NCI-H226 (cell line): Measurements from ENCODE around the gene UGDH.
A peak's percentile ranks its signal among the peaks of the same experiment; 100 is the strongest.
"Not testable (repeated sequence)": the region's sequence is repeated elsewhere in the genome, so short reads cannot be mapped to it uniquely, and the experiment has no call there.

ENCODE experiments used
- DNase-seq: peaks from one replicate; pipeline ENCODE4 v3.0.0-alpha.2; 2015

The UGDH gene

GRCh38 chr4:39494354-39494753 is 32.9 kb downstream of the UGDH start:
- DNase-seq = no peak

GRCh38 chr4:39490322-39490721 is 36.9 kb downstream of the UGDH start:
- DNase-seq = no peak

DNA sequence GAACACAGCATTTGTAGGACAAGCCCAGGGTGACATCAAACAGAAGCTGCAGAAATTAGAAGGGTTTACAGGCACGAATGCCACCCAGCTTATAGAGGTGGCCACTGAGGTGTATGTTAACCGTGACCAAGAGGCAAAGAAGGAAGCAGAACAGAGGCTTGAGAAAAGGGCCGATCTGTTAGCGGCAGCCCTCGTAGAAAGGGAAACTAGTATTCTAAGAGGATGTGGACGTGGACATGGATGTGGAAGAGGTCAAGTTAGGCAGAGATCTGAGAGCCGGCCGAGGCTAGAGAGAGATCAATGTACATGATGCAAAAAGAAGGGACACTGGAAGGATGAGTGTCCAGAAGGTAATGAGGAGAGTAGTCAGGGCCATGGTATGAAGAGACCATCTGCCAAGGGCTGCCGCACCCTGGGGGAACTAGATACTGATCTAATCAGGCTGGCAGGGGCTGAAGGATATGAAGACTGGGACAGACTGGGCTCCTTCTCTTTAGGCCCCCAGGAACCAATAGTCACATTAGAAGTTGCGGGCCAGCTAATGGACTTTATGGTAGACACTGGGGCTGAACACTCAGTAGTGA is 40.9 kb downstream of the UGDH start:
- DNase-seq = no peak

DNA sequence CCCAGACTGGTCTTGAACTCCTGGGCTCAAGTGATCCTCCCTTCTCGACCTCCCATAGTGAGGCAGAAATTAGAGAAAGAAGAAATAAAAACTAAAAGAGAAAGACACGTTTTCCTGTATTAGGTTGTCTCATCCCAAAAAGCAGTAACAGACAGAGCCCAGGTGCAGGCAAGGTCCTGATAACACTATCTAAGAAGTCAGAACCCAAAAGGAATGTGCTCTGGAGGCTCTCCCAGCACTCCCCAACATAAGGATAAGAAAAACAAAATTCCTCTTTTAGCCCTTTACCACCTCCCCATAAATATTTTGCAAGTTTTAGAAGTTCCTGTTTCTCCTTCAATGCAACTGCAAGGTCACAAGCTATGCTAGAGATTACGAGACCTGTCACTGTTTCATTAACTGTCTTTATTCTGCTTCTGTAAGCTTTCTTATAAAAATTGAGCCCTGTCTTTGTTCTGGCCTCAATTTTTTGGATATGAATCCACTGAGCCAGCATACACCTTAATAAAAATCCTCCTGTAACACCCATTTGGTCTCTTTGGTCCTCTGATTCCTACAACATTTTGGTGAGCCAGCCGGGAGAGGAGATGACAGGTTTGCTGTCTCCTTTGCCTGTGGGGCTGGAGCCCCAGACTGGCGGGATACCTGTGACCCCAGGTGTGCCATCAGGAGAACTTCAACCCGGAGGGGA is 42.5 kb downstream of the UGDH start:
- no peak for DNase-seq

- DNase-seq = no peak
Measured at GRCh38 chr4:39480902-39481695, 46.1 kb downstream of the UGDH start.

GRCh38 chr4:39480251-39480650 is 47.0 kb downstream of the UGDH start:
- no peak for DNase-seq

- no peak for DNase-seq
Measured at GRCh38 chr4:39476187-39476895, 50.9 kb downstream of the UGDH start.

GRCh38 chr4:39472396-39472795 is 54.8 kb downstream of the UGDH start:
- no peak for DNase-seq

- DNase-seq = no peak
Measured at GRCh38 chr4:39470402-39470801, 56.8 kb downstream of the UGDH start.

- peak; percentile 47 for DNase-seq
Measured at GRCh38 chr4:39469429-39470077, 57.7 kb downstream of the UGDH start.

DNA sequence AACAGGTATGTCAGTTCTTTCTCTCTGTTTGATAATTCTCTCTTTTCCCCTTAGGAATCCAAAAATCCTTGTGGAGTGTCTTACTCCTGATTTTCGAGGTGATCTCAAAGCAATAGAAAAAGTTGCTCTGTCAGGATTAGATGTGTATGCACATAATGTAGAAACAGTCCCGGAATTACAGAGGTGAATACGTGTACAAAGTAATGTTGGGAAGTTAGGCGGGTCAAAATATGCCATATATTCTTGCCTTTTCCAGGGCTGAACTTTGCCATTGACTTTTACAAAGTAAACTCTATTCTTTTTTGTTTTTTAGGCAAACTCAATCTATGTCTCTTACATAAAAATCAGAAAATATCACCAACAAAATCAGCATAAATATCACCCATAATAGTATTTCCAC is 59.8 kb downstream of the UGDH start:
- no peak for DNase-seq

DNA sequence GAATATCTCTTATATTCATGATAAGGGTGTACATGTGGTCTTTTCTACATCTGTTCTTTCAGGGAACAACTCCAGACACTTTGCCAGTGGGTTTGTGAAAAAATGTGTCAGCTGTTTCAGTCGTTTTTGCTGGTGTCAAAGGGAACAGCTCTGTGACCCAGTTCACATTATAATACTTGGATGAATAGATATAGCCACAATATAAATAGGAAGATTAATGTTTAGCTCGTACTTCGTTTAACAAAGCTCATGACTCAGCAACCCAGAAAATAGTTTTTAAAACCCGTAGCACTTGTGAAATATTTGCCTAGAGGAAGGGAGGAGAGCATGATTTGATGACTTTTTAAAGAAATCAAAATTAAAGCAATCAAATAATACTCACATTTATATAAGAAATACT is 60.5 kb downstream of the UGDH start:
- DNase-seq = no peak

- DNase-seq = peak; percentile 52
Measured at GRCh38 chr4:39464886-39465501, 62.2 kb downstream of the UGDH start.

DNA sequence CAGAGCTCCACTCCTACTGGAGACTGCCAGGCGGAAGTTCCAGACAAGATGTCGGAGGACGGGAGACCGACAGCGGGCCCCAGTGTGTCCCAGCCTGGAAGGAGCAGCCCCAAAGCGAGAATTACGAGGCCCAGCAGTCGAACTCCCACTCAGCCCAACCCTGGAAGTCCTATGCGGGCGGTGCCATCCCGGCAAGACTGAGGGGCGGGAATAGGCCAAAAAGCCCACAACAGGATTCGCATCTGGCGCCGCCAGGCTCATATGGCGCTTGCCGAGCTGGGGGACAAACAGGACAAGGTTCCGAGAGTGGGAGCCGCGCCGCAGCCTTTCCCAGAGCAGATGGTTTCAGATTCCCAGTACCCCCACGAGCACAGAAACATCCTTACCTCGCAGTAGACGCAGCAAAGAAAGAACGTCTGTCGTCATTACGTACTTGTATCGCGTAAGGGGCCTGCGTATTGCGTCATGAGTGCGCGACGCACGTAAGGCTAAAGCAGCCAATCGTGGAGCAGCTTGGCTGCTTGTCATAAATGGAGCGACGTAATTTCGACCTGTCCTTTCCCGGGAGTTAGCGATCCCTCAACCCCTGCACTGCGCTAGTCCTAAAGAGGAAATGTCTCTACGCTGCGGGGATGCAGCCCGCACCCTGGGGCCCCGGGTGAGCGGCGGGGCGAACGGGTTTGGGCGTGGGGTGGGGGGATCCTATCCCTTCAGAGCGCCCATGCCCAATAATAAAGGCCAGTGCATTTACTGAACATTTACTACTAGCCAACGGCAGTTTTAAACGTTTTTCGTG is 68.5 kb downstream of the UGDH start, which contains the start of the genes LIAS and RPL9:
LIAS (plus strand) TSS at position 552 of the 796 bp plus-strand sequence; CDS start at position 614, 62 bp downstream.
RPL9 (minus strand) TSS at position 418 of the 796 bp plus-strand sequence. CDS start 483 bp downstream, outside the sequence.
- DNase-seq = peak; percentile 88

DNA sequence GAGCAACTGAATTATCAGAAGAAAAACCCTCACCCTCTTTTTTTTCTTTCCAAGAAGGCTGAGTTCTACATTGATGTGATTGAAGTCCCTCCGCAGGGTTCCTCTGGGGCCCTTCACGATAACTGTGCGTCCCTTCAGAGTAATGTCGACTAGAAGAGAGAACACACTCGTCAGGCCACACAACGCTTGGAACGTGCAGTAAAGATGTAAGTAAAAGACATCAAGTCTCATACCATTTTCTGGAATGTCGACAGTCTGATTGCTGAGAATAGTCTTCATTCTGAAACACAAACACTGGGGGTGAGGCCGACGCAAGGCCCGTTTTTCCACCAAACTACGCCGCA is 69.1 kb downstream of the UGDH start:
- not testable (repeated sequence) for DNase-seq

GRCh38 chr4:39456946-39457763 is 70.1 kb downstream of the UGDH start:
- DNase-seq = no peak

GRCh38 chr4:39455486-39455885 is 71.8 kb downstream of the UGDH start:
- DNase-seq = no peak

DNA sequence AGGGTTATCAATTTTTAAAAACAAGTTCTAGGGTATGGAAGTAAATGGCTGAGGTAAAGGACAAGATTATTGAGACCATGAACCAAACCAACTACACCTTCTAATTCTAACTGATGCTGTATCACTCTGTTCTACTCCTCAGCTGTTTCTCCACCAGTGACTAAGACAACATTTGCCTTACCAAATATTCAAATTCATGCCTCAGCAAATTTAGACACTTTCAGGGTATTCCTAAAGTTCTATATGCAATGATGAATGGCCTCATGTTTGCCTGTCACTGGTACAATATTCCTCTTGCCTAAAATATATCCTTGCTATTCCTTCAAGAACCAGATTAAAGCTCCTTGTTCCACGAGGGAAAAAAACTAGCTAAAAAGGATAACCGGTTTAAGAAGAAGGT is 73.5 kb downstream of the UGDH start:
- DNase-seq = no peak

- DNase-seq = no peak
Measured at GRCh38 chr4:39452860-39453587, 74.2 kb downstream of the UGDH start.
